Muscle layer of duodenum (tissue), 2 donors: Measurements from ENCODE around the gene OBP2B.
"Not testable (repeated sequence)": the region's sequence is repeated elsewhere in the genome, so short reads cannot be mapped to it uniquely, and the experiment has no call there.

Experiments
- H3K27ac ChIP-seq: one replicate; pipeline ENCODE4 v1.7.0; 2013; ENCODE audit warnings: mild to moderate bottlenecking, low read length
- H3K27me3 ChIP-seq: one replicate; pipeline ENCODE4 v1.7.0; 2013; ENCODE audit warnings: low read depth, mild to moderate bottlenecking, control low read depth, low read length
- H3K36me3 ChIP-seq, 2 donors: one replicate each; pipeline ENCODE4 v1.7.0; 2013; ENCODE audit warnings: low read length in 2 of 2, control low read depth in 1 of 2, mild to moderate bottlenecking in 1 of 2; ENCODE audit not compliant: insufficient read depth in 2 of 2, control insufficient read depth in 1 of 2
- H3K4me1 ChIP-seq, 2 donors: one replicate each; pipeline ENCODE4 v1.7.0; 2013; ENCODE audit warnings: low read length in 2 of 2, mild to moderate bottlenecking in 2 of 2, control low read depth in 1 of 2, moderate library complexity in 1 of 2; ENCODE audit not compliant: insufficient read depth in 2 of 2, control insufficient read depth in 1 of 2
- H3K4me3 ChIP-seq, 2 donors: one replicate each; pipeline ENCODE4 v1.7.0; 2013; ENCODE audit warnings: low read length in 2 of 2, low read depth in 1 of 2, mild to moderate bottlenecking in 1 of 2
- H3K9me3 ChIP-seq, 2 donors: one replicate each; pipeline ENCODE4 v1.7.0; 2013; ENCODE audit warnings: low read length in 2 of 2, control low read depth in 1 of 2, mild to moderate bottlenecking in 1 of 2; ENCODE audit not compliant: control insufficient read depth in 1 of 2
- donor health status: healthy.

Gene OBP2B

GRCh38 chr9:133208880-133209300 is at the start of gene OBP2B:
TSS of gene OBP2B (minus strand) at chr9:133209250. CDS start at chr9:133209199, 51 bp downstream.
- not testable (repeated sequence) for H3K27ac ChIP-seq, H3K27me3 ChIP-seq

DNA sequence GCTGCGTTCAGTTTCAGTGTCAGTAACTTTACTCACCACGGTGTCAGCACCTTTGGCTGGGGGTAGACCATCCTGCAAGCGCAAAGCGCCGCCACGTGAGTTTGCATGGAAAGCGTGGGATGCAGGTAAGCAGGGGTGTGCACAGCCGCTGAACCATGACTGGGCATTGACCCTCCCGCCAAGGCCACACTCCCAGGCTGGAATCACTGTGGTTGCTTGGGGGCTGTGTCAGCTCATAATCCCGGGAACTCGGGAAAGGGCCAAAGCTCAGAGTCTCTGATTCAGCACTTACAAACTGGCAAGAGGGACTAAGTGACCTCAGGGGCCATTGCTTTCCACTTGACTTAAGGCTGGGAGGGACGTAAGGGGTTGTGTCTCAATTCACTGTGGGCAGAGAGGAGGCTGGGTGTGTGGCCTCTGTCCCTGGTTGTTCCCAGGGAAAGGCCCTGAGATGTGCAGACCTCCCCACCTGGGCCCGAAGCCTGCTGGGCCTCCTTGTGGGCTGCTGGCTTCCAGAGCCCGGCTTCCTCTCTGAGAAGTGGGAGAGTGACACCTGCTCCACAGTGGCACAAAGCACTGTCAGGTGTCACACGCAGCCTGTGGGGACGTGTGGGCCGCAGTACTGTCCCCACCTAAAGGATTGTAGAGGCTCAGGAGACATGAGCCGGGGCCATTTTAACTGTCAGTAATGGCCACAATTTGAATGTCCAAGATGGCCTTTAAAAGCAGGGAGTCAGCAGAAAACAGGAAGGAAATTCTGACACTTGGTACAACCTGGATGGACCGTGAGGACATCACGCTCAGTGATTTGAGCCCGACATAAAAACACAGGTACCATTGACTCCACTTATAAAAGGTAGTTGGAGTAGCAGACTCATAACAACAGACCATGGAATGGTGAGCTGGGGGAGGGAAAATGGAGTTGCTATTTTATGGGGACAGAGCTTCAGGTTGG is 49.3 kb upstream of the OBP2B start:
- peaks cover 0 to 4% of the 10 kb centered on the region in 2 donors for H3K9me3 ChIP-seq
- H3K27ac ChIP-seq, result no peak overlapping the region
- H3K4me1 ChIP-seq, result no peaks in the 10 kb centered on the region
- no peak overlapping the region for H3K4me3 ChIP-seq
- H3K27me3 ChIP-seq, result no peaks in the 10 kb centered on the region
- no peaks in the 10 kb centered on the region for H3K36me3 ChIP-seq

More at GRCh38 chr9:133208880-133209300, at the start of gene OBP2B:
- peaks cover 0 to 14% of the 10 kb centered on the region in 2 donors for H3K9me3 ChIP-seq
- H3K4me3 ChIP-seq, H3K36me3 ChIP-seq, H3K4me1 ChIP-seq: not testable (repeated sequence)

GRCh38 chr9:133257465-133257956 is 48.5 kb upstream of the OBP2B start:
- no peaks in the 10 kb centered on the region for H3K36me3 ChIP-seq
- peaks cover 0 to 6% of the 10 kb centered on the region in 2 donors for H3K4me1 ChIP-seq
- H3K4me3 ChIP-seq, result no peak overlapping the region
- no peak overlapping the region for H3K27ac ChIP-seq
- H3K27me3 ChIP-seq, result no peaks in the 10 kb centered on the region
- peaks cover 0 to 4% of the 10 kb centered on the region in 2 donors for H3K9me3 ChIP-seq

DNA sequence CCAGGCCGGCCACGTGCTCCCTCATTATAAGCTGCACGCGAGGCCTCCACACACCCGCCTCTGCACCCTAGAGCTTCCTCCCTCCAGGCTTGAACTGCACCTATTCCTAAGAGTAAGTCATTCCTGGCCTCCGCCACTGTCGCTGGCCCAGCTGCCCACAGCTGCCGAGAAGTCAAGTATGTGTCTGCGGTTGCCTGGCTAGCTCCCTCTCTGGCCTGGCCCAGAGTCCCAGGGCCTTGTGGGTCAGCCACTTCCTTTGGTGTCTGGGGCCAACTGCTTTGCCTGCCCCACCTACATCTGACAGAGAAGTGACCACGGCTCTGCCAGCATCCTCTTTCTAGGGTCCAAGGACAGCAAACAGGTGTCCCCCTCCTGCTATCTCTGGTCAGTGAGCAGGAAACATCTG is 47.6 kb upstream of the OBP2B start:
- H3K27ac ChIP-seq, result no peak overlapping the region
- no peaks in the 10 kb centered on the region for H3K27me3 ChIP-seq
- peaks cover 0 to 6% of the 10 kb centered on the region in 2 donors for H3K4me1 ChIP-seq
- no peaks in the 10 kb centered on the region for H3K36me3 ChIP-seq
- H3K9me3 ChIP-seq, result peaks cover 0 to 4% of the 10 kb centered on the region in 2 donors
- no peak overlapping the region for H3K4me3 ChIP-seq

- no peak overlapping the region for H3K27ac ChIP-seq
- H3K9me3 ChIP-seq, result peaks cover 0 to 4% of the 10 kb centered on the region in 2 donors
- no peaks in the 10 kb centered on the region for H3K27me3 ChIP-seq
- H3K4me3 ChIP-seq, result no peak overlapping the region
- H3K4me1 ChIP-seq, result peaks cover 0 to 6% of the 10 kb centered on the region in 2 donors
- no peaks in the 10 kb centered on the region for H3K36me3 ChIP-seq
These were observed 47.0 kb upstream of the OBP2B start for GRCh38 chr9:133256136-133256461.

DNA sequence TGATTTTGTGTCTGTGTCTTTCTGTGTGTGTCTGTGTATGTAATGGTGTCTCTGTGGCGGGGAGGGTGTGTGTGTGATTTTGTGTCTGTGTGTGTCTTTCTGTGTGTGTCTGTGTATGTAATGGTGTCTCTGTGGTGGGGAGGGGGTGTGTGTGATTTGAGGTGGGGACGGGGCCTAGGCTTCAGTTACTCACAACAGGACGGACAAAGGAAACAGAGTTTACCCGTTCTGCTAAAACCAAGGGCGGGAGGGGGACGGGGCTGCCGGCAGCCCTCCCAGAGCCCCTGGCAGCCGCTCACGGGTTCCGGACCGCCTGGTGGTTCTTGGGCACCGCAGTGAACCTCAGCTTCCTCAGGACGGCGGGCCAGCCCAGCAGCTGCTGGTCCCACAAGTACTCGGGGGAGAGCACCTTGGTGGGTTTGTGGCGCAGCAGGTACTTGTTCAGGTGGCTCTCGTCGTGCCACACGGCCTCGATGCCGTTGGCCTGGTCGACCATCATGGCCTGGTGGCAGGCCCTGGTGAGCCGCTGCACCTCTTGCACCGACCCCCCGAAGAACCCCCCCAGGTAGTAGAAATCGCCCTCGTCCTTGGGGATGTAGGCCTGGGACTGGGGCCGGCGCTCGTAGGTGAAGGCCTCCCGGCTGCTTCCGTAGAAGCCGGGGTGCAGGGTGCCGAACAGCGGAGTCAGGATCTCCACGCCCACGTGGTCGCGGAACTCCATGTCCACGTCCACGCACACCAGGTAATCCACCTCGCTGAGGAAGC is 46.5 kb upstream of the OBP2B start:
- Histone ChIP-seq H3K27ac (no peak overlapping the region), H3K36me3 (no peaks in the 10 kb centered on the region)

GRCh38 chr9:133254471-133254870 is 45.4 kb upstream of the OBP2B start:
- H3K4me1 ChIP-seq, result peaks cover 0 to 6% of the 10 kb centered on the region in 2 donors
- peaks cover 0 to 4% of the 10 kb centered on the region in 2 donors for H3K9me3 ChIP-seq
- H3K27me3 ChIP-seq, result no peaks in the 10 kb centered on the region
- H3K4me3 ChIP-seq, result no peak overlapping the region
- H3K27ac ChIP-seq, result no peak overlapping the region
- no peaks in the 10 kb centered on the region for H3K36me3 ChIP-seq

More for the DNA sequence above, 46.5 kb upstream of the OBP2B start:
- Histone ChIP-seq H3K4me3 (no peak overlapping the region), H3K27me3 (no peaks in the 10 kb centered on the region), H3K9me3 (peaks cover 0 to 4% of the 10 kb centered on the region in 2 donors), H3K4me1 (peaks cover 0 to 6% of the 10 kb centered on the region in 2 donors)

GRCh38 chr9:133253268-133253667 is 44.2 kb upstream of the OBP2B start:
- no peaks in the 10 kb centered on the region for H3K27me3 ChIP-seq
- peaks cover 0 to 4% of the 10 kb centered on the region in 2 donors for H3K9me3 ChIP-seq
- peak overlapping the region in 1 of 2 donors; percentile 18 for H3K4me3 ChIP-seq
- no peaks in the 10 kb centered on the region for H3K36me3 ChIP-seq
- H3K4me1 ChIP-seq, result peaks cover 0 to 6% of the 10 kb centered on the region in 2 donors
- H3K27ac ChIP-seq, result peak overlapping the region; percentile 68

- Histone ChIP-seq H3K27me3 (no peaks in the 10 kb centered on the region), H3K4me1 (peaks cover 0 to 6% of the 10 kb centered on the region in 2 donors), H3K4me3 (peak overlapping the region in 1 of 2 donors; percentile 18), H3K27ac (peak overlapping the region; percentile 68), H3K36me3 (no peaks in the 10 kb centered on the region), H3K9me3 (peaks cover 0 to 4% of the 10 kb centered on the region in 2 donors)
These were observed 43.4 kb upstream of the OBP2B start for GRCh38 chr9:133252301-133253020.

- no peak overlapping the region for H3K4me3 ChIP-seq
- peaks cover 0 to 4% of the 10 kb centered on the region in 2 donors for H3K9me3 ChIP-seq
- H3K27ac ChIP-seq, result peak overlapping the region; percentile 68
- peaks cover 0 to 6% of the 10 kb centered on the region in 2 donors for H3K4me1 ChIP-seq
- H3K36me3 ChIP-seq, result no peaks in the 10 kb centered on the region
- H3K27me3 ChIP-seq, result no peaks in the 10 kb centered on the region
These were observed 42.7 kb upstream of the OBP2B start for GRCh38 chr9:133251773-133252172.
